OCI-LY7 (cell line): ENCODE data around the gene LAMA3.

Source experiments
- EZH2phosphoT487 ChIP-seq: fragments of 200-600 bp; sonication (generic); IDR thresholded peaks from 2 replicates; pipeline ENCODE4 v1.6.1; 2018; ENCODE audit warnings: low read depth, borderline replicate concordance, mild to moderate bottlenecking, mixed run types, antibody characterized with exemption, low read length, moderate library complexity, mixed read lengths
- TF ChIP-seq, protein P1 (sequence below): fragments of 200-600 bp; sonication (generic); conservative IDR thresholded peaks from 2 replicates; pipeline ENCODE4 v1.5.1; 2014; ENCODE audit warnings: mild to moderate bottlenecking, antibody characterized with exemption, low read length, moderate library complexity, mixed read lengths

- TF ChIP-seq, protein P1, sequence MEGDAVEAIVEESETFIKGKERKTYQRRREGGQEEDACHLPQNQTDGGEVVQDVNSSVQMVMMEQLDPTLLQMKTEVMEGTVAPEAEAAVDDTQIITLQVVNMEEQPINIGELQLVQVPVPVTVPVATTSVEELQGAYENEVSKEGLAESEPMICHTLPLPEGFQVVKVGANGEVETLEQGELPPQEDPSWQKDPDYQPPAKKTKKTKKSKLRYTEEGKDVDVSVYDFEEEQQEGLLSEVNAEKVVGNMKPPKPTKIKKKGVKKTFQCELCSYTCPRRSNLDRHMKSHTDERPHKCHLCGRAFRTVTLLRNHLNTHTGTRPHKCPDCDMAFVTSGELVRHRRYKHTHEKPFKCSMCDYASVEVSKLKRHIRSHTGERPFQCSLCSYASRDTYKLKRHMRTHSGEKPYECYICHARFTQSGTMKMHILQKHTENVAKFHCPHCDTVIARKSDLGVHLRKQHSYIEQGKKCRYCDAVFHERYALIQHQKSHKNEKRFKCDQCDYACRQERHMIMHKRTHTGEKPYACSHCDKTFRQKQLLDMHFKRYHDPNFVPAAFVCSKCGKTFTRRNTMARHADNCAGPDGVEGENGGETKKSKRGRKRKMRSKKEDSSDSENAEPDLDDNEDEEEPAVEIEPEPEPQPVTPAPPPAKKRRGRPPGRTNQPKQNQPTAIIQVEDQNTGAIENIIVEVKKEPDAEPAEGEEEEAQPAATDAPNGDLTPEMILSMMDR, result no peak
- TF ChIP-seq EZH2phosphoT487, result no peak
Measured at GRCh38 chr18:23847321-23847986, 158.2 kb downstream of the LAMA3 start.
